Mucosa of descending colon (tissue), 3 donors: Measurements from ENCODE around the gene MAP7D3. TPM values are rescaled to one million over a fixed set of nuclear protein-coding genes. Genes with fewer than 3 reads are reported as not detected.

Experiments
- ATAC-seq: fragments of 200-7000 bp; cut with Tn5 transposase; one replicate; pipeline ENCODE4 v1.9.1; 2020; ENCODE audit warnings: mild to moderate bottlenecking, moderate library complexity
- DNase-seq, 3 donors: peaks; one replicate each; pipeline ENCODE4 v3.0.0-alpha.2; 2020
- H3K36me3 ChIP-seq: fragments of 200-600 bp; one replicate; pipeline ENCODE4 v1.8.0; 2021; ENCODE audit warnings: low read depth, mild to moderate bottlenecking
- H3K4me1 ChIP-seq: fragments of 200-600 bp; one replicate; pipeline ENCODE4 v1.8.0; 2021; ENCODE audit warnings: low read depth, mild to moderate bottlenecking
- H3K4me3 ChIP-seq: fragments of 200-600 bp; one replicate; pipeline ENCODE4 v1.8.0; 2021; ENCODE audit warnings: mild to moderate bottlenecking
- H3K9me3 ChIP-seq: fragments of 200-600 bp; one replicate; pipeline ENCODE4 v1.8.0; 2021; ENCODE audit warnings: mild to moderate bottlenecking
- CTCF ChIP-seq: fragments of 200-600 bp; IDR thresholded peaks from one replicate; pipeline ENCODE4 v1.8.0; 2022; ENCODE audit warnings: antibody characterized with exemption, mild to moderate bottlenecking
- intact Hi-C, 2 donors: fragments of 100-400 bp; cut with DNase I in 1 of 2; cut with micrococcal nuclease in 1 of 2; formaldehyde crosslinking; loops; one replicate each; pipeline versions ENCODE4 v1.11.0 to v1.11.1; 2022; cut with DNase I, micrococcal nuclease
- total RNA-seq, 3 donors: library from RNA; stranded (reverse); fragmentation: NEBNext Ultra II Directional in 2 of 3; extraction: Animal tissue kit (Norgen Biotek cat#: 25700) in 2 of 3; gene quantifications; one replicate each; pipeline versions ENCODE4 v1.2.1 to v1.2.4, GENCODE V29; 2021 to 2023
- donor health status: DM: no; HTN: no; CAD: no; lungs with moderate emphysema.
- donor health status: DM: no; HTN: no; CAD: no.
- donor health status: DM: no; HTN: yes; CAD: no.

MAP7D3 gene
- total RNA-seq, 3 donors from 2014 or later, result 2.8 to 11.1 (median 4.4) TPM

- DNase-seq, result no peak
- H3K9me3 ChIP-seq, result no peaks in the 10 kb centered on the region
- intact Hi-C loops, result no loop called here
- TF ChIP-seq CTCF, result no peak
- no peaks in the 10 kb centered on the region for H3K36me3 ChIP-seq
- H3K4me1 ChIP-seq, result no peaks in the 10 kb centered on the region
- ATAC-seq, result no peak
- H3K4me3 ChIP-seq, result no peak overlapping the region
Measured at GRCh38 chrX:136194536-136194935, 56.7 kb downstream of the MAP7D3 start.

GRCh38 chrX:136193771-136194170, 57.4 kb downstream of the MAP7D3 start:
- no peak overlapping the region for H3K4me3 ChIP-seq
- H3K4me1 ChIP-seq, result no peaks in the 10 kb centered on the region
- intact Hi-C loops, result no loop called here
- no peak for ATAC-seq
- no peaks in the 10 kb centered on the region for H3K9me3 ChIP-seq
- DNase-seq, result no peak
- H3K36me3 ChIP-seq, result no peaks in the 10 kb centered on the region
- TF ChIP-seq CTCF, result no peak

GRCh38 chrX:136192839-136193414, 58.3 kb downstream of the MAP7D3 start:
- TF ChIP-seq CTCF, result no peak
- no peak for DNase-seq
- Histone ChIP-seq H3K4me3 (no peak overlapping the region), H3K36me3 (no peaks in the 10 kb centered on the region), H3K9me3 (no peaks in the 10 kb centered on the region), H3K4me1 (no peaks in the 10 kb centered on the region)
- no peak for ATAC-seq
- intact Hi-C loops, result no loop called here

GRCh38 chrX:136192135-136192534, 59.1 kb downstream of the MAP7D3 start:
- no peaks in the 10 kb centered on the region for H3K4me1 ChIP-seq
- no peak for ATAC-seq
- no peak overlapping the region for H3K4me3 ChIP-seq
- H3K9me3 ChIP-seq, result no peaks in the 10 kb centered on the region
- DNase-seq, result no peak
- TF ChIP-seq CTCF, result no peak
- H3K36me3 ChIP-seq, result no peaks in the 10 kb centered on the region
- intact Hi-C loops, result no loop called here

GRCh38 chrX:136191171-136191570, 60.0 kb downstream of the MAP7D3 start:
- intact Hi-C loops, result no loop called here
- ATAC-seq, result no peak
- no peaks in the 10 kb centered on the region for H3K9me3 ChIP-seq
- TF ChIP-seq CTCF, result no peak
- no peaks in the 10 kb centered on the region for H3K36me3 ChIP-seq
- H3K4me1 ChIP-seq, result no peaks in the 10 kb centered on the region
- DNase-seq, result no peak
- no peak overlapping the region for H3K4me3 ChIP-seq
